NCI-H2081 treated with DMSO at 0.1 percent for 48 hours (cell line): ENCODE results near the gene PHEX.

Source experiments
- DNase-seq: peaks from one replicate; lab custom pipeline; 2025; lab: John Stamatoyannopoulos, UW

Gene PHEX

GRCh38 chrX:22150371-22150770 is 118.2 kb downstream of the PHEX start:
- no peak for DNase-seq

DNA sequence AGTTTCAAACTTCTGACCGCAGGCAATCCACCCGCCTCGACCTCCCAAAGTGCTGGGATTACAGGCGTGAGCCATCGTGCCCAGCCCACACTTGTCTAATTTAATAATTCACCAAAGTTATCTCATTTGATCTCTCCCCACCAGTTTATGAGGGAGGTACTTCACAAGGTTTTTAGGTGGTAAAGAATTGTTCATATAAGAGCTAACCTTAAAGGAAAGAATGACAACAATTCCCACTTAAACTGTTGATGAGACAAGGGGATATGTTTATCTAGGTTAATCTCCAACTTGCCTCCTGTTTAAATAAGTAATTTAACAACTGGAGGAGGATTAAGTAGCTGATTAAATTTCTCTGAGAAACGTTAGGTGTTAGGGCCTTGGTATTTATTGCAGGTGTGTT is 123.0 kb downstream of the PHEX start:
- DNase-seq = no peak

- DNase-seq = no peak
Measured at GRCh38 chrX:22159071-22159470, 126.9 kb downstream of the PHEX start.

GRCh38 chrX:22163326-22163725 is 131.2 kb downstream of the PHEX start:
- no peak for DNase-seq

DNA sequence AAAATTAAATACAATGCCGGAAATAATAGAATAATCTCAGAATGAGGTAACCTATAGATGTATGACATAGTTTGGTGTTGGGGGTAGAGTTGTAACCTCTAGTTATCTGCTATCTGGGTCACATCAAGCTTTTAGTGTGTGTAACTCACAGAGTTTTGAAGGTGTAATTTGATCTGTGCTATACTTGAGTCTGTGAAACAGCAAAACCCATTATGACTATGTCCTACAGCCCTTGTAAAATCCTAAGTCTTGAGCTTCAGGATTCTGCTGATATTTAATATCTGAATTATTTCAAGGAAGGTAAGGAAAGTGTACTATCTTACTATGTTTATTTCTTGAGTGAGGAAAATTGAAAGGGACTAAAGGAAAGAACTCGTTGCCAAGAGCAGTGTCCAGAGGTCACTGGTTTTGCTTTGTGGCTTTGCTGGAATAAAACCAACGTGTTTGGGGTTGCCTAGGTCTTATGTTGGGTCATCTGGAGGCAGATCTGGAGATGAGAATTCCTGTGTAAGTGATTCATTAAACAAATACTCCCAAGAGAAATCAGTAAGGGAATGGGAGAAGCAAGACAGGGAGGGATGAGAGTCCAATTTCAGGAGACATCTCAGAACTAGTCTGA is 132.8 kb downstream of the PHEX start:
- no peak for DNase-seq

GRCh38 chrX:22165732-22166457 is 133.8 kb downstream of the PHEX start:
- no peak for DNase-seq

DNA sequence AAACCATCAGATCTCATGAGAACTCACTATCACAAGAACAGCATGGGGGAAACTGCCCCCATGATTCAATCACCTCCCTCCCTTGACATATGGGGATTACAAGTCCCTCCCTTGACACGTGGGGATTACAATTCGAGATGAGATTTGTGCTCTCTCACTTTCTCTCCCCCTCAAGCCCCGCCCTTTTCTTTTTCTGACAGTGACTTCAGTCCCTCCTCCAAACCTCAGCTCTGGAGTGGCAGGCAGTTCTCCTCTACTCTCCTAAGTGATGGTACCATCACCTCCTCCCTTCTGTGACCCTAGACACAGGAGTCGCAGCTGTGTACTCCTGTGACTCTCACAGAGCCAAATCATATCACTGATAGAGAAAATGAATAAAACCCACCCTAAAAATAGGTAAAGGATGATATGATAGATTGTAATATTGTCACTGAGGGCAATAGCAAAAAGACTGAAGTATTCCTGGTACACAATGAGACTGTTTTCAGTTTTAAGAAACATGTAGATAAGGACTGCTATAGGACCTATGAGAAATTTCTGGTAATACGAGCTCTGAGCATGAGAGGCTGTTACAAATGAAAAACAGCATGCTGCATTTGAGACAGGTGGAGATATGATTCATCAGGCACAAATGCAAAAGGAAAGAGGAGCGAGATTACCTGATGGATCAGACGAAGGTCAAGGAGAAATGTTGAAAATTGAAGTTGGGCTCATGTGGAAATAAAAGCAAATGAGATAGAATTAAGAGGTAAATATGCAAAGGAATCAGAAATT is 139.3 kb downstream of the PHEX start:
- DNase-seq = no peak

DNA sequence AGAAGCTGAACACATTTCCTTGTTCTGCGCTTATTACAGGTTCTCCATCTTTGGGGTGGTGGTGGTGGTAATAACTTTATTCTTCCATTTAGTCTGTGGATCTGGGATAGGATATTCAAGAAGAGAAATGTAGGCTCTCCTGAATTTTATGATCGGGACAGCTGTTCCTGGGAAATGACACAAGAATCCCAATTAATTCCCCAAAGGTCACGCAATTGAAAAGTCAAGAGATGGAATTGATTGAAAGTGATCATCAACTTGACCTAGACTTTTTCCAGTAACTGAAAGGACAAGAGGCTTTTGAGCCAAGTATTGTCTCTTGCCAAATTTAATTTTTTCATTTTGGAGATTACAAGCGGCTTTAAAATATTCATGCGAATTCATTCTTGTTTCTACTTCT is 141.8 kb downstream of the PHEX start:
- DNase-seq = no peak

- no peak for DNase-seq
Measured at GRCh38 chrX:22177950-22178515, 145.9 kb downstream of the PHEX start.

- DNase-seq = no peak
Measured at GRCh38 chrX:22184096-22184495, 152.0 kb downstream of the PHEX start.

- no peak for DNase-seq
Measured at GRCh38 chrX:22186165-22186564, 154.0 kb downstream of the PHEX start.

- peak; percentile 43 for DNase-seq
Measured at GRCh38 chrX:22192419-22193060, 160.4 kb downstream of the PHEX start.

GRCh38 chrX:22193851-22194659 is 161.9 kb downstream of the PHEX start:
- no peak for DNase-seq

DNA sequence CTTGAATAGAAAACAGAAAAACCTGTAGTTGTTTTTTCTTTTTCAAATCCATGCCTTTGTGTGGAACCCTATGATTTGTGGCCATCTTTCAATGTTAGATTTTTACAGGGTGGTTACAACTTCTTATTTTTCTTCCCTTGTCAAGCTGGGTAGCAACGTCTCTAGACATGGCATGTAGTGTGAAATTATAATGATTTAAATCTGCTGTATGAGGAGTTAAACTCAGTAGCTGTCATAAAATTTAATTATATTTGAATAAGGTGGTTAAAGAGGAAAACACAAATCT is 162.5 kb downstream of the PHEX start:
- no peak for DNase-seq

DNA sequence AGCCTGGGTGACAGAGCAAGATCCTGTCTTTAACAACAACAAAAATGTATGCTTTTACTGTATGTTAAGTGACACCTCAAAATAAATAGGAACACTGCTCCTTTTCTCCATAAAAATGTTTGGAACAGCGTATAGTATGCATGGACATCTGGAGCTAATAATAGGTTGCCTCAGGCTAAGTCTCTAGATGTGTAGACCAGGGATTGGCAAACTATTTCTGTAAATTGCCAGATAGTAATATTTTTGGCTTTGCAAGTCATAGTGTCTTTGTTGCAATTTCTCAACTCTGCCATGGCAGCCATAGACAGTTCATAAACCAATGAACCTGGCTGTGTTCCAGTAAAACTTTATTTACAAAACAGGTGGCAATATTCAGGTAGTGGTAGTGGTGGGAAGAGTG is 164.0 kb downstream of the PHEX start:
- no peak for DNase-seq

DNA sequence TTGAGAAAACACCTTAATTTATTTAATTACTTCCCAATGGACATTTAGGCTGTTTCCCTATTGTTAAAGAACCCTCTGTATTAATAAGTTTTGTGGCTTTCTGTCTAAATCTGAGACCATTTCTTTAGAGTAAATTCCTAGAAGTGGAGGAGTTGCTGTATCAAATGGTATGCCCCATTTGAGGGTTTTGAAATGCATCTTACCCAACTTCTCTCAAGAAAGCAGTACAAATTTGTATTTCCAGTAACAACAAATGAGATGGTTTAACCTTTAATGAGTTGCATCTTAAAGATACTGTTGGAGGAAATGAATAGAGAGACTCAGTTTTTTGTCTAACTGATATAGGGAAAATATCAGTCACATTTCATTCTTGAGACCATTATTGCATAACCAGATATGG is 170.1 kb downstream of the PHEX start:
- no peak for DNase-seq

GRCh38 chrX:22203186-22203585 is 171.1 kb downstream of the PHEX start:
- DNase-seq = no peak

DNA sequence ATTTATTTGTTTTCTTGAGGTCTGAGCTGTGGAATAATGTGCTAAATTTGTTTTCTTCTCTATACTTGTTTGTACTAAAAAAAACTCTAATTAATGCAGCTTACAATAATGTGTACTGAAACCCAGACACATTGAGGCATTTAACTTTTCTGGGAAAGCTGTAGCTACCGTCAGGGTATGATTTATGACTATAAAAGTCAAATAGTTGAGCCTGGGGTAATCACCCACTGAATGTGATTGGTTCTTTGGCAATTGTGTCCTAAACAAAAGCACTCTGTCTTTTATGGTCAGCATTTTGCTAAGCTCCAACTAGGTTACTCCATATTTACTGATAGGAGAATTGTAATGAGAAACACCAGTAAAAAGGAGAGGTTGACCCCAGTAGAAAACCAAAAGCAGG is 174.7 kb downstream of the PHEX start:
- DNase-seq = no peak

GRCh38 chrX:22220941-22221340 is 188.8 kb downstream of the PHEX start:
- DNase-seq = no peak

- DNase-seq = no peak
Measured at GRCh38 chrX:22234380-22234779, 202.3 kb downstream of the PHEX start.

- no peak for DNase-seq
Measured at GRCh38 chrX:22237479-22237878, 205.4 kb downstream of the PHEX start.

DNA sequence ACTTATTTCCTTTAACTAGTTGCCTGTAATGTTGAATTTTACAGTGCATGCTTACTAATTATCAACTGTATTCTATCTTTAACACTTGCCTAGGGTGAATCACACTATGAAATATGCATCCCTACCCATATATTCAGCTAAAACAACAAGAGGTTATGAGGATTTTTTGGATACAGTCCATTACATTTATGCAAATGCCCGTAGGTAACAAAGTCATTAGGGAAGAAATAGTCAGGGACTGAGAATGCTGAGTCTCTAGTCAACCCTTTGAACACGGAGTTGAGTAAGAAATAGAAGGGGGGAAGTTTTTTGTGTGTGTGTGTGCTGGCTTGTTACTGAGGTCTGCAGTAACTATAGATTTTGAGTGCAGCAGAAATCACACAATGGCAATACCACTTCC is 214.5 kb downstream of the PHEX start:
- no peak for DNase-seq
